ENCODE data around the gene ARMS2. TPM values are rescaled to one million over a fixed set of nuclear protein-coding genes. Genes with fewer than 3 reads are reported as not detected.

ARMS2 gene
- not detected for total RNA-seq

GRCh38 chr10:122454603-122455080 lies at the start of gene ARMS2:
ARMS2 (plus strand) TSS chr10:122454653; CDS start chr10:122454728, 75 bp downstream.
- DNase-seq = no peak

- DNase-seq = no peak
These were observed 46.9 kb upstream of the ARMS2 start for GRCh38 chr10:122407375-122408125.

- no peak for DNase-seq
These were observed 41.1 kb upstream of the ARMS2 start for GRCh38 chr10:122413327-122413726.

- DNase-seq = no peak
These were observed 36.8 kb upstream of the ARMS2 start for GRCh38 chr10:122417667-122418066.

GRCh38 chr10:122419016-122419415 lies 35.4 kb upstream of the ARMS2 start:
- no peak for DNase-seq

- peak; percentile 47 for DNase-seq
These were observed 34.4 kb upstream of the ARMS2 start for GRCh38 chr10:122419876-122420623.

- no peak for DNase-seq
These were observed 33.8 kb upstream of the ARMS2 start for GRCh38 chr10:122420624-122421007.

- no peak for DNase-seq
These were observed 33.3 kb upstream of the ARMS2 start for GRCh38 chr10:122421054-122421625.

- no peak for DNase-seq
These were observed 32.7 kb upstream of the ARMS2 start for GRCh38 chr10:122421742-122422141.

GRCh38 chr10:122422266-122422989 lies 32.0 kb upstream of the ARMS2 start:
- DNase-seq = no peak

GRCh38 chr10:122424059-122424458 lies 30.4 kb upstream of the ARMS2 start:
- DNase-seq = no peak

GRCh38 chr10:122426829-122427228 lies 27.6 kb upstream of the ARMS2 start:
- DNase-seq = no peak

- no peak for DNase-seq
These were observed 27.2 kb upstream of the ARMS2 start for GRCh38 chr10:122427280-122427679.

- peak; percentile 79 for DNase-seq
These were observed 19.1 kb upstream of the ARMS2 start for GRCh38 chr10:122435212-122435827.

GRCh38 chr10:122441961-122442360 lies 12.5 kb upstream of the ARMS2 start:
- DNase-seq = no peak

- DNase-seq = no peak
These were observed 9.0 kb upstream of the ARMS2 start for GRCh38 chr10:122445469-122445868.

GRCh38 chr10:122445904-122446303 lies 8.5 kb upstream of the ARMS2 start:
- DNase-seq = no peak

- peak; percentile 60 for DNase-seq
These were observed 7.6 kb upstream of the ARMS2 start for GRCh38 chr10:122446668-122447423.

GRCh38 chr10:122448600-122448999 lies 5.9 kb upstream of the ARMS2 start:
- DNase-seq = no peak

- DNase-seq = no peak
These were observed 5.3 kb upstream of the ARMS2 start for GRCh38 chr10:122449153-122449552.

GRCh38 chr10:122450353-122450990 lies 4.0 kb upstream of the ARMS2 start:
- DNase-seq = no peak

Measured in tongue (tissue), 2 donors.